Upper lobe of right lung (tissue), 1 donor: ENCODE data around the gene FAM221B. TPM values are rescaled to one million over a fixed set of nuclear protein-coding genes. Genes with fewer than 3 reads are reported as not detected.

Experiments
- ATAC-seq: fragments of 200-7000 bp; cut with Tn5 transposase; one replicate; pipeline ENCODE4 v1.9.1; 2020; ENCODE audit warnings: mild to moderate bottlenecking, moderate library complexity
- DNase-seq: peaks from one replicate; pipeline ENCODE4 v3.0.0-alpha.2; 2020
- H3K27ac ChIP-seq: fragments of 200-600 bp; one replicate; pipeline ENCODE4 v1.8.0; 2022
- H3K27me3 ChIP-seq: fragments of 200-600 bp; one replicate; pipeline ENCODE4 v1.8.0; 2022; ENCODE audit warnings: mild to moderate bottlenecking
- H3K36me3 ChIP-seq: fragments of 200-600 bp; one replicate; pipeline ENCODE4 v1.8.0; 2022
- H3K4me1 ChIP-seq: fragments of 200-600 bp; one replicate; pipeline ENCODE4 v1.8.0; 2022
- H3K4me3 ChIP-seq: fragments of 200-600 bp; one replicate; pipeline ENCODE4 v1.8.0; 2022; ENCODE audit warnings: mild to moderate bottlenecking
- H3K9me3 ChIP-seq: fragments of 200-600 bp; one replicate; pipeline ENCODE4 v1.8.0; 2022
- intact Hi-C: fragments of 100-400 bp; cut with DNase I; formaldehyde crosslinking; loops from one replicate; pipeline ENCODE4 v1.11.0; 2022
- total RNA-seq: library from RNA; stranded (reverse); fragmentation: NEBNext Ultra II Directional; extraction: Animal tissue kit (Norgen Biotek cat#: 25700); gene quantifications from one replicate; pipeline ENCODE4 v1.2.1, GENCODE V29; 2021
- TF ChIP-seq, protein P1 (sequence below): fragments of 200-600 bp; IDR thresholded peaks from one replicate; pipeline ENCODE4 v1.8.0; 2022; ENCODE audit warnings: antibody characterized with exemption
- donor health status: DM: no; HTN: yes; CAD: no; lungs with severe emphysema.

Gene FAM221B
- total RNA-seq, 1 donor from 2014 or later, result not detected

- Histone ChIP-seq H3K4me3 (peak within 1 kb of the TSS; percentile 78), H3K9me3 (no peaks in the 10 kb centered on the region), H3K27me3 (no peaks in the 10 kb centered on the region), H3K27ac (peak within 1 kb of the TSS; percentile 96), H3K36me3 (no peaks in the 10 kb centered on the region), H3K4me1 (peaks cover 31% of the 10 kb centered on the region)
- TF ChIP-seq, protein P1, sequence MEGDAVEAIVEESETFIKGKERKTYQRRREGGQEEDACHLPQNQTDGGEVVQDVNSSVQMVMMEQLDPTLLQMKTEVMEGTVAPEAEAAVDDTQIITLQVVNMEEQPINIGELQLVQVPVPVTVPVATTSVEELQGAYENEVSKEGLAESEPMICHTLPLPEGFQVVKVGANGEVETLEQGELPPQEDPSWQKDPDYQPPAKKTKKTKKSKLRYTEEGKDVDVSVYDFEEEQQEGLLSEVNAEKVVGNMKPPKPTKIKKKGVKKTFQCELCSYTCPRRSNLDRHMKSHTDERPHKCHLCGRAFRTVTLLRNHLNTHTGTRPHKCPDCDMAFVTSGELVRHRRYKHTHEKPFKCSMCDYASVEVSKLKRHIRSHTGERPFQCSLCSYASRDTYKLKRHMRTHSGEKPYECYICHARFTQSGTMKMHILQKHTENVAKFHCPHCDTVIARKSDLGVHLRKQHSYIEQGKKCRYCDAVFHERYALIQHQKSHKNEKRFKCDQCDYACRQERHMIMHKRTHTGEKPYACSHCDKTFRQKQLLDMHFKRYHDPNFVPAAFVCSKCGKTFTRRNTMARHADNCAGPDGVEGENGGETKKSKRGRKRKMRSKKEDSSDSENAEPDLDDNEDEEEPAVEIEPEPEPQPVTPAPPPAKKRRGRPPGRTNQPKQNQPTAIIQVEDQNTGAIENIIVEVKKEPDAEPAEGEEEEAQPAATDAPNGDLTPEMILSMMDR, result no peak
- peak; percentile 98 for DNase-seq
- intact Hi-C loops, result no loop called here
- ATAC-seq, result peak; percentile 93
These were observed 13.5 kb downstream of the FAM221B start, which contains the start of gene HINT2 for GRCh38 chr9:35814841-35815543. Gene HINT2 (minus strand): TSS chr9:35815042. CDS start chr9:35814979, 63 bp downstream.

- H3K27ac ChIP-seq, result peak overlapping the region; percentile 96
- H3K9me3 ChIP-seq, result no peaks in the 10 kb centered on the region
- ATAC-seq, result peak; percentile 52
- peaks cover 31% of the 10 kb centered on the region for H3K4me1 ChIP-seq
- H3K36me3 ChIP-seq, result peaks cover 4% of the 10 kb centered on the region
- peak; percentile 85 for DNase-seq
- TF ChIP-seq, protein P1, result peak; percentile 38
- H3K4me3 ChIP-seq, result peak overlapping the region; percentile 78
- no peaks in the 10 kb centered on the region for H3K27me3 ChIP-seq
- intact Hi-C loops, result no loop called here
These were observed 14.3 kb downstream of the FAM221B start for GRCh38 chr9:35814106-35814840.

DNA sequence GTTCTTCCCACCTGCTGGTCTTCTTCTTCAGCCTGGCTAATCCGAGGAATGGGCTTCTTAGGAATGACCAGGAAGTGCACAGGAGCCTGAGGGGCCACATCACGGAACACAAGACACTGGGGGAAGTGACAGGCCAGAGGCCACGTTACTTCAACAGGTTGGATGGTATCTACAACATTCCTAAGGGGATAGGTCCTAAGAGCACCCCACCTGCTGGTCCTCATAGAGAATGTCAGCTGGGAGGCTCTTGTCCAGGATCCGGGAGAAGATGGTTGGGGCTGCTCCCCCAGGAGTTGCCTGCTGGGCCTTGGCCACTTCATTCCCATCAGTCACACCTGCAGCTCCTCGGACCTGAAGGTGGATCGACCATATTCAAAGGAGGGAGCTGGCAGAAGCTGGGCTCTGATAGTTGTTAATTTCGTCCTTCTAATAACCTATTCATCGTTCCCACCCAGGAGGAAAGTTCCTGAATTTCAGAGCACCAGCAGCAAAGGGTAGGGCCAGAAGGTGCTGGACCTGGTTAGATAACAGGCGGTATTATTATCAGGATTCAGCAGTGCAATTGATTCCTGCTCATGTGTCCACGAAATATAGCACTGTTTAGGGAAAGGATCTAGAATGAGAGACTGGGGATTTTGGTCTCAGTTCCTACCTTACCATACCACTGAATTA is 15.0 kb downstream of the FAM221B start:
- H3K9me3 ChIP-seq, result no peaks in the 10 kb centered on the region
- peak overlapping the region; percentile 78 for H3K4me3 ChIP-seq
- peak overlapping the region; percentile 96 for H3K27ac ChIP-seq
- no peaks in the 10 kb centered on the region for H3K27me3 ChIP-seq
- DNase-seq, result no peak
- H3K4me1 ChIP-seq, result peaks cover 31% of the 10 kb centered on the region
- intact Hi-C loops, result no loop called here
- TF ChIP-seq, protein P1, result no peak
- ATAC-seq, result no peak
- H3K36me3 ChIP-seq, result peaks cover 12% of the 10 kb centered on the region

DNA sequence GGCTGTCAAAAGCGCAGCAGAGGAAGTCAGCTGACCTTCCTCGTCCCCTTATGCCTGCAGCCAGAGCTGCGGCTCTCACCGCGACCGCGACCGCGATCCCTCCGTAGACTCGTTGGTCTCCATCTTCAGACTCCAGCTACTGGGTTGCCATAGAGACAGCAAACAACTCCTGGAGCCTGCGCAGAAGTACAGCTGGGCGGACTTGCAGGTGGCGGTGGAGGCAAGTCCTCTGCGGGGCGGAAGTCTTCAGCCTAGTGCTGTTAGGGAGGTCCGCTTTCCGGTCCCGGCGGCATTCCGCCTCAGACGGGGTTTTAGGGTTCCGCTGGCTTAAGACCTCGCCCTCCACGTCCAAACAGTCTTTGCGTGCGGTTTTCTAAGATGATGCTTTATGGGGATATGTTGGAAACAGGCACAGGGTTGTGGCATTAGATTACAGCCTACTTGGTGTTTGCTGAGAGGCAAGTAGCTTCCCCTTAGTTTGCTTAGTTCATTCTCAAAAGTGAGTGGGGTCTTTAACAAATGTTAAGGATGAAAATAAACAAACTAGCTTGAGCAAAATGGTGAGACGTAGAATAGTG is 16.4 kb downstream of the FAM221B start, which contains the start of gene SPAG8:
TSS of gene SPAG8 (minus strand) at position 238 of the 578 bp plus-strand sequence. CDS start at position 123, 115 bp downstream.
- TF ChIP-seq, protein P1, result no peak
- peak within 1 kb of the TSS; percentile 67 for H3K27ac ChIP-seq
- DNase-seq (peak; percentile 96), ATAC-seq (peak; percentile 78)
- intact Hi-C loops, result no loop called here
- H3K4me1 ChIP-seq, result peaks cover 31% of the 10 kb centered on the region
- H3K27me3 ChIP-seq, result no peaks in the 10 kb centered on the region
- peaks cover 25% of the 10 kb centered on the region for H3K36me3 ChIP-seq
- no peaks in the 10 kb centered on the region for H3K9me3 ChIP-seq
- peak within 1 kb of the TSS; percentile 66 for H3K4me3 ChIP-seq

GRCh38 chr9:35811381-35812024 is 17.0 kb downstream of the FAM221B start:
- DNase-seq, result no peak
- intact Hi-C loops, result no loop called here
- H3K4me1 ChIP-seq, result peaks cover 31% of the 10 kb centered on the region
- ATAC-seq, result no peak
- no peaks in the 10 kb centered on the region for H3K27me3 ChIP-seq
- H3K36me3 ChIP-seq, result peaks cover 31% of the 10 kb centered on the region
- TF ChIP-seq, protein P1, result no peak
- H3K4me3 ChIP-seq, result peak overlapping the region; percentile 66
- no peaks in the 10 kb centered on the region for H3K9me3 ChIP-seq
- H3K27ac ChIP-seq, result peak overlapping the region; percentile 67
